Measurements from ENCODE around the gene HIVEP3. TPM values are rescaled to one million over a fixed set of nuclear protein-coding genes. Genes with fewer than 3 reads are reported as not detected.

Gene HIVEP3
- polyA plus RNA-seq, 1 of the 3 experiments (the other 2 are of a cell fraction) = 6.4 TPM

- TF ChIP-seq EP300 (IDR thresholded peaks at IDR 0.05; ENCODE audit: borderline replicate concordance in 1 of 2, low read depth in 1 of 2, low read length in 1 of 2) (peak in 1 of 2 experiments; percentile 74; a peak in 1 of 4 replicates), TCF12 (IDR thresholded peaks at IDR 0.05) (peak; percentile 89), JUND (IDR thresholded peaks at IDR 0.05) (peak; percentile 75), TEAD4 (IDR thresholded peaks at IDR 0.05; ENCODE audit: borderline replicate concordance, insufficient read depth) (0 out of 2 replicates have a peak, but pooled peaks have one; percentile 35), POLR2AphosphoS5 (IDR thresholded peaks at IDR 0.05; ENCODE audit: low read depth, low read length) (peak; percentile 51; the same call in 1 of the 2 replicates), ELF1 (IDR thresholded peaks at IDR 0.05) (no peak), USF1 (IDR thresholded peaks at IDR 0.05; ENCODE audit: borderline replicate concordance, low read depth) (no peak)
These were observed 38.8 kb upstream of the HIVEP3 start (continued) for GRCh38 chr1:41957568-41957967.

DNA sequence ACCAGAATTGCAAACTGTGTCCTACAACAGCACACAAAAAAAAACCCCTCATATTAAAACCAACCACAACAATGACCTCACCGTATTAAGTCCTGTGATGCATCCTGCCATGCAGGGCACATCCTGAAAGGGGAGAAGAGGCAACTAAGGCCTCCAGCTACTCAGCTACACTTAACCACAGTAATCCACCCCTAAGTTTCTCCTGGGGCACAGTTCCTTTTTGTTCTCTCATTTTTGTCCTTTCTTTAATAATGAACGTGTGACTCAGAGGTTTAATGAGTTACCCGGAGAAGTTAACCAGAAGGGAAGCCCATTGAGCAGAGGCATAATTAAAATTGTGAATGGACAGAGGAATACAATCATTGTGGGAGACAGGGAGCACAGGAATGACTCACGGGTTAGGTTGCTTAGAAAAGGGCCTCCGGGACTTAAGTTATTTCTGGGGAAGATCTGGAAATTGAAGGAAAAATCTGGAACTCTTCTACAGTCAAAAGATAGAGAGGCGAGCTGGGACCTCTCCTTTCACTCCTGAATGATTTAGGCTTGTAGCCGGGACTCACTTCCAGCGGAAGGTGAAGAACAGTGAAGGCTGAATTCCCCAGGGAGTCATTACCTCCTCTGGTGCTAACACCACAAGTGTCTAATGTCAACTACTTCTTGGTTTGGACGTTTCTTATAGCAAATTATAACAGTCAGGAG lies 36.9 kb upstream of the HIVEP3 start:
- no peak for DNase-seq
- peak overlapping the region; percentile 47 to 98; a peak in 3 of 4 replicates for H3K27ac ChIP-seq (ENCODE audit: low read depth in 2 of 2, low read length in 1 of 2)
- no peak overlapping the region; a peak in 1 of 4 replicates for H3K4me3 ChIP-seq (ENCODE audit: low read depth in 2 of 2, low read length in 1 of 2)

More for the DNA sequence above, 36.9 kb upstream of the HIVEP3 start:
- no peaks in the 10 kb centered on the region for H3K9me3 ChIP-seq
- H3K79me2 ChIP-seq (ENCODE audit: insufficient read depth) = no peaks in the 10 kb centered on the region
- H3K9ac ChIP-seq = peak overlapping the region; percentile 75
- H3K9me2 ChIP-seq = no peaks in the 10 kb centered on the region
- POLR2A ChIA-PET = no interaction called here
- peak overlapping the region; percentile 69 for H3K4me2 ChIP-seq
- H3K36me3 ChIP-seq (replicated peaks in 1 of 2; ENCODE audit: control insufficient read depth in 1 of 2, insufficient read depth in 2 of 2, low read length in 1 of 2) = no peaks in the 10 kb centered on the region
- no peaks in the 10 kb centered on the region for H4K20me1 ChIP-seq (ENCODE audit: insufficient read depth)
- TF ChIP-seq, protein P1, sequence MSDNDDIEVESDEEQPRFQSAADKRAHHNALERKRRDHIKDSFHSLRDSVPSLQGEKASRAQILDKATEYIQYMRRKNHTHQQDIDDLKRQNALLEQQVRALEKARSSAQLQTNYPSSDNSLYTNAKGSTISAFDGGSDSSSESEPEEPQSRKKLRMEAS (IDR thresholded peaks at IDR 0.05; ENCODE audit: low read depth) = peak; percentile 49; the same call in 1 of the 2 replicates
- TF ChIP-seq RCOR1 (IDR thresholded peaks at IDR 0.05; ENCODE audit: low read length) = no peak
- peak; percentile 40; the same call in 1 of the 2 replicates for TF ChIP-seq FOXM1 (IDR thresholded peaks at IDR 0.05; ENCODE audit: low read depth)
- peak; percentile 37; the same call in 1 of the 2 replicates for TF ChIP-seq NFIC (IDR thresholded peaks at IDR 0.05; ENCODE audit: borderline replicate concordance)
- peak; percentile 68; the same call in 1 of the 2 replicates for TF ChIP-seq POLR2AphosphoS5 (IDR thresholded peaks at IDR 0.05; ENCODE audit: low read depth, low read length)
- TF ChIP-seq YY1 (IDR thresholded peaks at IDR 0.05; ENCODE audit: low read depth) = peak; percentile 50; the same call in 1 of the 2 replicates
- TF ChIP-seq TCF12 (IDR thresholded peaks at IDR 0.05) = peak; percentile 84
- TF ChIP-seq CHD2 (IDR thresholded peaks at IDR 0.05; ENCODE audit: low read length, partially characterized antibody) = no peak
- TF ChIP-seq ELF1 (IDR thresholded peaks at IDR 0.05) = 0 out of 2 replicates have a peak, but pooled peaks have one; percentile 12
- TF ChIP-seq USF2 (IDR thresholded peaks at IDR 0.05; ENCODE audit: borderline replicate concordance, low read depth, low read length) = no peak
- TF ChIP-seq TEAD4 (IDR thresholded peaks at IDR 0.05; ENCODE audit: borderline replicate concordance, insufficient read depth) = peak; percentile 40; the same call in 1 of the 2 replicates
- TF ChIP-seq SIN3A (IDR thresholded peaks at IDR 0.05; ENCODE audit: borderline replicate concordance, low read depth, low read length) = no peak; the same call in 1 of the 2 replicates
- TF ChIP-seq, protein P2, sequence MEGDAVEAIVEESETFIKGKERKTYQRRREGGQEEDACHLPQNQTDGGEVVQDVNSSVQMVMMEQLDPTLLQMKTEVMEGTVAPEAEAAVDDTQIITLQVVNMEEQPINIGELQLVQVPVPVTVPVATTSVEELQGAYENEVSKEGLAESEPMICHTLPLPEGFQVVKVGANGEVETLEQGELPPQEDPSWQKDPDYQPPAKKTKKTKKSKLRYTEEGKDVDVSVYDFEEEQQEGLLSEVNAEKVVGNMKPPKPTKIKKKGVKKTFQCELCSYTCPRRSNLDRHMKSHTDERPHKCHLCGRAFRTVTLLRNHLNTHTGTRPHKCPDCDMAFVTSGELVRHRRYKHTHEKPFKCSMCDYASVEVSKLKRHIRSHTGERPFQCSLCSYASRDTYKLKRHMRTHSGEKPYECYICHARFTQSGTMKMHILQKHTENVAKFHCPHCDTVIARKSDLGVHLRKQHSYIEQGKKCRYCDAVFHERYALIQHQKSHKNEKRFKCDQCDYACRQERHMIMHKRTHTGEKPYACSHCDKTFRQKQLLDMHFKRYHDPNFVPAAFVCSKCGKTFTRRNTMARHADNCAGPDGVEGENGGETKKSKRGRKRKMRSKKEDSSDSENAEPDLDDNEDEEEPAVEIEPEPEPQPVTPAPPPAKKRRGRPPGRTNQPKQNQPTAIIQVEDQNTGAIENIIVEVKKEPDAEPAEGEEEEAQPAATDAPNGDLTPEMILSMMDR (IDR thresholded peaks at IDR 0.05) = no peak
- peak; percentile 75 for TF ChIP-seq RXRA (IDR thresholded peaks at IDR 0.05; ENCODE audit: borderline replicate concordance, low read depth)
- TF ChIP-seq USF1 (IDR thresholded peaks at IDR 0.05; ENCODE audit: borderline replicate concordance, low read depth) = no peak
- 0 out of 2 replicates have a peak, but pooled peaks have one; percentile 16 for TF ChIP-seq MEF2A (IDR thresholded peaks at IDR 0.05; ENCODE audit: borderline replicate concordance, low read depth)
- TF ChIP-seq FOSL2 (IDR thresholded peaks at IDR 0.05; ENCODE audit: borderline replicate concordance, low read depth) = peak; percentile 74
- peak in 1 of 2 experiments; percentile 66; a peak in 1 of 4 replicates for TF ChIP-seq EP300 (IDR thresholded peaks at IDR 0.05; ENCODE audit: borderline replicate concordance in 1 of 2, low read depth in 1 of 2, low read length in 1 of 2)
- no peak for TF ChIP-seq GATA2 (CRISPR knock-in tag; IDR thresholded peaks at IDR 0.05)
- TF ChIP-seq MXI1 (IDR thresholded peaks at IDR 0.05; ENCODE audit: low read depth, low read length) = no peak
- peak; percentile 84 for TF ChIP-seq JUND (IDR thresholded peaks at IDR 0.05)
- no peak for TF ChIP-seq FOXJ3 (CRISPR knock-in tag; IDR thresholded peaks at IDR 0.05)
- TF ChIP-seq, protein P3, sequence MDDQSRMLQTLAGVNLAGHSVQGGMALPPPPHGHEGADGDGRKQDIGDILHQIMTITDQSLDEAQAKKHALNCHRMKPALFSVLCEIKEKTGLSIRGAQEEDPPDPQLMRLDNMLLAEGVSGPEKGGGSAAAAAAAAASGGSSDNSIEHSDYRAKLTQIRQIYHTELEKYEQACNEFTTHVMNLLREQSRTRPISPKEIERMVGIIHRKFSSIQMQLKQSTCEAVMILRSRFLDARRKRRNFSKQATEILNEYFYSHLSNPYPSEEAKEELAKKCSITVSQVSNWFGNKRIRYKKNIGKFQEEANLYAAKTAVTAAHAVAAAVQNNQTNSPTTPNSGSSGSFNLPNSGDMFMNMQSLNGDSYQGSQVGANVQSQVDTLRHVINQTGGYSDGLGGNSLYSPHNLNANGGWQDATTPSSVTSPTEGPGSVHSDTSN (IDR thresholded peaks at IDR 0.05) = peak; percentile 53
- CTCF ChIA-PET = interaction anchor here (1.5 kb wide), 1 partner anchor 15 kb away, joined by 3 read pairs; no protein-coding TSS in a partner anchor
- peak overlapping the region; percentile 80 for H2AFZ ChIP-seq (ENCODE audit: low read depth)
- WGBS (ENCODE audit: low lambda C conversion rate) = 14% methylated on average over 9 of the region's 9 CpGs
- H3K27me3 ChIP-seq (ENCODE audit: insufficient read depth) = no peaks in the 10 kb centered on the region
- H3K4me1 ChIP-seq (ENCODE audit: control insufficient read depth in 1 of 2, insufficient read depth in 2 of 2, low read depth in 1 of 2, low read length in 1 of 2) = peaks cover 0 to 35% of the 10 kb centered on the region in 2 experiments
- H3F3A ChIP-seq (replicated peaks; ENCODE audit: insufficient read depth) = peaks cover 47% of the 10 kb centered on the region
